ENCODE measurements around the gene SLC22A16.

The SLC22A16 gene

GRCh38 chr6:110401585-110402176 lies 74.7 kb downstream of the SLC22A16 start:
- TF ChIP-seq ZFX (IDR thresholded peaks at IDR 0.05; ENCODE audit: borderline replicate concordance), result no peak
- no peak for TF ChIP-seq CTCF (IDR thresholded peaks at IDR 0.05)

GRCh38 chr6:110400208-110400607 lies 76.2 kb downstream of the SLC22A16 start:
- no peak overlapping the region for H3K27ac ChIP-seq
- TF ChIP-seq CTCF (IDR thresholded peaks at IDR 0.05) (no peak), ZFX (IDR thresholded peaks at IDR 0.05; ENCODE audit: borderline replicate concordance) (no peak)

More at GRCh38 chr6:110401585-110402176, 74.7 kb downstream of the SLC22A16 start:
- no peak overlapping the region for H3K27ac ChIP-seq

- no peak for TF ChIP-seq ZFX (IDR thresholded peaks at IDR 0.05; ENCODE audit: borderline replicate concordance)
- no peak for TF ChIP-seq CTCF (IDR thresholded peaks at IDR 0.05)
- H3K27ac ChIP-seq, result no peak overlapping the region
These were observed 77.0 kb downstream of the SLC22A16 start for GRCh38 chr6:110399219-110400071.

GRCh38 chr6:110398778-110399177 lies 77.6 kb downstream of the SLC22A16 start:
- TF ChIP-seq ZFX (IDR thresholded peaks at IDR 0.05; ENCODE audit: borderline replicate concordance) (no peak), CTCF (IDR thresholded peaks at IDR 0.05) (no peak)
- no peak overlapping the region for H3K27ac ChIP-seq

GRCh38 chr6:110395221-110395620 lies 81.2 kb downstream of the SLC22A16 start:
- TF ChIP-seq CTCF (IDR thresholded peaks at IDR 0.05), result no peak
- TF ChIP-seq ZFX (IDR thresholded peaks at IDR 0.05; ENCODE audit: borderline replicate concordance), result no peak
- no peak overlapping the region for H3K27ac ChIP-seq

- TF ChIP-seq CTCF (IDR thresholded peaks at IDR 0.05) (no peak), ZFX (IDR thresholded peaks at IDR 0.05; ENCODE audit: borderline replicate concordance) (no peak)
- H3K27ac ChIP-seq, result no peak overlapping the region
These were observed 82.0 kb downstream of the SLC22A16 start for GRCh38 chr6:110394409-110394808.

- no peak overlapping the region for H3K27ac ChIP-seq
- no peak for TF ChIP-seq ZFX (IDR thresholded peaks at IDR 0.05; ENCODE audit: borderline replicate concordance)
- no peak for TF ChIP-seq CTCF (IDR thresholded peaks at IDR 0.05)
These were observed 83.7 kb downstream of the SLC22A16 start for GRCh38 chr6:110392727-110393126.

Measured in 22Rv1 (cell line).